GM19193 (cell line): ENCODE results near the gene IL10RA.

Experiments used
- POLR2A ChIP-seq: IDR thresholded peaks from 4 replicates; pipeline ENCODE4 v1.6.1; 2011; ENCODE audit not compliant: insufficient read depth, insufficient read length; ENCODE audit errors: extremely low read depth

The IL10RA gene

GRCh38 chr11:118042141-118042540 lies 55.9 kb downstream of the IL10RA start:
- no peak for TF ChIP-seq POLR2A

GRCh38 chr11:118042796-118043195 lies 56.6 kb downstream of the IL10RA start:
- no peak for TF ChIP-seq POLR2A

- TF ChIP-seq POLR2A = no peak
Measured at GRCh38 chr11:118045191-118045590, 59.0 kb downstream of the IL10RA start.

- no peak for TF ChIP-seq POLR2A
Measured at GRCh38 chr11:118046051-118046963, 60.1 kb downstream of the IL10RA start.

- no peak for TF ChIP-seq POLR2A
Measured at GRCh38 chr11:118046964-118047700, 60.9 kb downstream of the IL10RA start.

- TF ChIP-seq POLR2A = no peak
Measured at GRCh38 chr11:118047749-118048148, 61.6 kb downstream of the IL10RA start.

- no peak for TF ChIP-seq POLR2A
Measured at GRCh38 chr11:118048472-118049370, 62.5 kb downstream of the IL10RA start.

- no peak for TF ChIP-seq POLR2A
Measured at GRCh38 chr11:118049771-118050170, 63.6 kb downstream of the IL10RA start.

GRCh38 chr11:118050208-118050891 lies 64.2 kb downstream of the IL10RA start:
- TF ChIP-seq POLR2A = no peak
